NOMO-1 (cell line): ENCODE results near the gene SSR2.
"Not testable (repeated sequence)": the region's sequence is repeated elsewhere in the genome, so short reads cannot be mapped to it uniquely, and the experiment has no call there.

Source experiments
- DNase-seq, 2 experiments: peaks; one replicate each; lab custom pipeline; 2025; ENCODE audit not compliant: unreplicated experiment in 2 of 2; lab: John Stamatoyannopoulos, UW

SSR2 gene

DNA sequence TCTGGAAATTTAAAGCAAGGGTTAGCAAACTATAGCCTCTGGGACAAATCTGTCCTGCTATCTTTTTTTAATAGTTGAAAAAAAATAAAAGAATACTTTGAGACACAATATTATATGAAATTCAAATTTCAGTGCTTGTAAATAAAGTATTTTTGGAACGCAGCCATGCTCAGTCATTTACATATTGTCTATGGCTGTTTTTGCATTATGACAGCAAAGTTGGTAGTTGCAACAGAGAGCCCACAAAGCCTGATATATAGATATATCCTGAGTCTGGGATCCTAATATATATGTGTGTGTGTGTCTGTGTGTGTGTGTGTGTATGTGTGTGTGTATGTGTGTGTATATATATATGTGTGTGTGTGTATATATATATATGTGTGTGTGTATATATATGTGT, 20.8 kb downstream of the SSR2 start:
- no peak for DNase-seq

DNA sequence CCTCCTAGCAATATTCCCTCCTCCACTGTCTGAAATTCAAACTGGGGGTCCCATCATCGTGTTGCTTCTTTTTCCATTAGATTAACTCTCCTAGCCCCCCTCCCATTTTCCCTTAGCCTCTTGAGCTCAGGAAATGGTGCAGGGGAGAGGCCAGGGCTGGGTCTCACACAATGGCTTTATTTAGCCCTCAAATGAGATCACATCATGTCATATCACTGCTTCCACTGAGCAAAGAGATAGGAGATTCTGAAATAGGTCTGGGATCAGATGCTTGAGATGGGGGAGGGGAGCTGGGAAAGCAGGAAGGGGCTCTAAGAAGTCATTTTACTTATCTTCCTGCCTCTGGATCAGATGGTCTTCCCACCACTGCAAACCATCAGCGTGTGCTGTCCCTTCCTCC, 24.6 kb downstream of the SSR2 start:
- no peak for DNase-seq

DNA sequence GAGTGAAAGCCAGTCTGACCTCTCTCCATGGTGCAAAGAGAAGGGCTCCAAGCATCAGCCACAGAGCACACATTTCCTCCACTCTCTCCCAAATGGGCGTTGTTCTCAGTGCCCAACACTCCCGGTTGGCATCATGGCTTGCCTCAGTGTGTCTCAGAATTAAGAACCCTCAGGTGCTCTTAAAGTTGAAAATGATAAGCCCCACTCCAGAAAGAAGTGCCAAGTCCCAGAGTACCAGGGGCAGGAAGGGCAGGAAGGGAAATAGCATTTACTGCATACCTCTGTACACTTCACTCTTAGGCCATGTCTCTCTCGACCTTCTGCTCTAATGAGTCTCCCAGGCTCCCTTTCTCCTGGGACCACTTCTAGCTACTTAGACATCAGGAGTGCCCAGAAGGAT, 27.2 kb downstream of the SSR2 start:
- DNase-seq, result no peak

DNA sequence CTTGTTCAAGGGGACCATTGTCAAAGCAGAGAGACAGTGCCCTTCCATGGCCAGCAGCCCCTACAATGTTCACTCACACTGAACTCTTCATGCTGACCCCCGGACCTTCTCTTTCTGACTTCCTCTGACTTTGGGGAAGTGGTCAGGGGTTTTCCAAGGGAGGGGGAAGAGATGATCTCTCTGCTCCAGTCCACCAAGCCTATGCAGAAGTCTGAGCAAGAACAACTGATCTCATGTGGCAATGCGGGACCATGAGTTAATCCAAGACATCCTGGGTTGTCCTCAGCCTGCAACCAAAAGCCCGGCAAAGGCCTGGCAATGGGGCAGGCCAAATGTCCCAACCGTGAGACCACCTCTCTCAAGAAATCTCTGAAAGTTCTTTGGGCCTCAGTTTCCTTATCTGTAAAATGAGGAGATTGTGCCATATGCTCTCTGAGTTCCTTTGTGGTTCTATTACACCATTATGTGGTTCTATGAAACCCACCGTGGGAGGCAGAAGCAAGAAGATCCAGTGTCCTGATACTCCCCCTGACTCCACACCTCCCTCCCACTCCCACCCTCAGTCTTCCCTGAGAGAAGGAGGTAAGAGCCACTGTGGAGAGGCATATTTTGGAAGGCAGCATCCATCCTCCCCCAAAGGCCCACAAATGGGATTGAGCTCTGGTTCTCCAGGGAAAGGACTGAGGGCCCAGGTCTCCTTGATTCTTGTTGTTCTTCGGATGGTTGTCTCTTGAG, 30.6 kb downstream of the SSR2 start:
- peak in 1 of 2 experiments; percentile 62 for DNase-seq

DNA sequence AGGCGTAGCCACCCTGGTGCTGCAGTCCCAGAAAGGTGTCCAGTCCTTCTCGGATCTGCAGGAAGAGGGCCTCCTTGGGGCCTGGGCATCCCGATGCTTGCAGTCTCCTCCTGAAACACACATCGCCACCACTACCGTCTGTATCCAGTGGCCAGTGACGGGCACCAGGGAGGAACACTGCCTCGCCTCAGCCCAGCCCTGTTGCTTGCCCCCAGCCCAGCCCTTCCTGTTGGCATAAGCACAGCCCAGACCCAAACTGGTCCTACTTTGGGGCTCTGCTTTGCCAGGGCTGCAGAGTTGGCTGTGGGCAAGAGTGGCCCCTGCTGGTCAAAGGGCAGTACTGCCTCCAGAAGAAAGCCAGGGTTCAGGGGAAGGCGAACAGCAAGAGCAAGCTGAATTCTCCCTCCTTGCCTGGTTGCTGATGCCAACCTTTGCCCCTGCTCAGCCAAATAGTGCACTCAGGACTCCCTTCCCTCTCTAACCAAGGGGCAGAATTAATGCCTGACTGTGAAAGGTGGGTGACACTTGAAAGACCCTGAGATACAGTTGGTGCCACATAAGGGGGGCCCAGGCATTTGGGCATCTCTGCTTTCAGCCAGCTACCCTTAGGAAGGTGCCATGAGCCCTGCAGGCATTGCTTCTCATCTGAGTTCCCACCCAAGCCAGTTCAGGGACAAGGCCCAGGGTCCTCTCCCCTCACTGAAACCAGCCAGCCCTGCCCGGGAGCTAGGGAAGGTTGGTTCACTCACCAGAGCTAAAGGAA, 31.3 kb downstream of the SSR2 start:
- DNase-seq, result peak; percentile 54 to 66

DNA sequence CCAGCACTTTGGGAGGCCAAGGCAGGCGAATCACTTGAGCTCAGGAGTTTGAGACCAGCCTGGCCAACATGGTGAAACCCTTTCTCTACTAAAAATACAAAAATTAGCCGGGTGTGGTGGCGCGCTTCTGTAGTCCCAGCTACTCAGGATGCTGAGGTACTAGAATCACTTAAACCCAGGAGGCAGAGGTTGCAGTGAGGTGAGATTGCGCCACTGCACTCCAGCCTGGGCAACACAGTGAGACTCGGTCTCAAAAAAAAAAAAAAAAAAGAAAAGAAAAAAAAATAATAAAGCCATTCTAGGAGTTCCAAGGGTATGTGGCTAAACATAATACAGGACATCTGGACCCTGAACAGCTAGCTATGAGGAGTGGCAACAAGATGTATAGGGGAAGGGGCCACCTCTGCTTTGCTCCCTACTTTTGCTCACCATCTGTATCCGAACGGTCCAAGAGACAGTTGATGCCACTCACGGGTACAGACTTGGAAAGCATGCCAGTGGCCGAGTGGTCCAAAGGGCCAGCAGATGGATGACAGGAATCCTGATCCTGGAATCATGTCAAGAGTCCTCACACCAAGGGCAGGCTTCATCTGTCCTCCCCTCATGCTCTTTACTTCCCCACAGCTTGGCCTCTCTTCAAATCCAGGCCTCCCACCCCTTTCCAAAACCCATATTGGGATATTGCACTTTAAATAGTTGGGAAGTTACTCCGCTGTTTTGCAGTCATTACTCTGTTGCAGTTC, 35.7 kb downstream of the SSR2 start:
- DNase-seq, result not testable (repeated sequence)

DNA sequence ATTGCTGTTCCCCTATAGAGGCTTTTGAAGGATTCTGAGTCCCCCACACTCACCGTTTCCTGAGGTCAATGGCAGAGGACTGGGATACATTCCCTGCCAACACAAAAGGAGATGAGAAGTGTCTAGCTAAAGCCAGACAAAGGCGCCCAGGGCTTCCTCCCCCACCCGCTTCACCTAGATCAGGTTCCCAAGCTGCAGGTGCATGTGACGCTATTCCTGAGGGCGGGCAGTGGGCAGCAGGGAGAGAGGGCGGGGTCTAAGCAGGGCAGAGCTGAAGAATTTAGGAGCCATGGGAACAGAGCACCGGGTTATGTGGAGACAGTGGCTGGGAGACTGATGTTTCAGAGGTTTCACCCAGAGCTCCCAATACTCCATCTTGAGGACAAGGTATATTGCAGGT, 36.4 kb downstream of the SSR2 start:
- no peak for DNase-seq

DNA sequence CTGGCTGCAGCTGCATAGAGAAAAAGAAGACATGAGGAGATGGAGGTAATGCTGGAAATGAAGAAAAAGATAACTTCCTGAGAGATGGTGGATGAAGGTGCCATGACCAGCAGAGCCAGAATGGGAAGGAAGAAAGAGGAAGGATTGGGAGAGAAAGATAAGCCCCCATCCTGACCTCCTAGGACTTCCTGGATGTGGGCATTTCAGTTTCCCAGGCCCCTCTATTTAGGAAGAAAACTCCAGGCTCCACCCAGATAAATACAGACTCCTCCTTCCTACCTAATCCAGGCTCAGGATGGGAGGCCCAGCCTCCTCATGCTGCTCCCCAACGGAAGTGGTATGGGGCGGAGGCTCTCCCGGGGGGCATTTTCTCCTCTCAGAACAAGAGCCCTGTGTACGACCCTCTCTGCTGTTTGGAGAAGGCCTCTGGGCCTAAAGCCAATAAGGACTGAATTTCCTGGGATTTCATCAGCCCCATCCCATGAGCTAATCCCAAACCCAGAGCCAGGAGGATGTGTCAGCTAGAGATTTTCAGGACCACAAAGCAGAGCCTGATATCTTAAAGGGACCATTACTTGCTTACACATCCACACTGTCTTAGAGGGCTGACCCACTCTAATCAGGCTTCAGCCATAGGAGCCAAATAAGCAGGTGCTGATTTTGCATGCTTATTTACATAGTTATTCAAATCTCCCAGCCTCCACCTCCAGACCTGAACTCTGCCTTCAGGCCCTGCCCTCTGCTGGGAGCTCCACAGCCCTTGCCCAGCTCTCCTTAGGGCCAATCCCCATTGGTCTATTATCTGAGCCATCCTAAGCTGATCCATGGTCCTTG, 37.3 kb downstream of the SSR2 start:
- DNase-seq, result no peak

DNA sequence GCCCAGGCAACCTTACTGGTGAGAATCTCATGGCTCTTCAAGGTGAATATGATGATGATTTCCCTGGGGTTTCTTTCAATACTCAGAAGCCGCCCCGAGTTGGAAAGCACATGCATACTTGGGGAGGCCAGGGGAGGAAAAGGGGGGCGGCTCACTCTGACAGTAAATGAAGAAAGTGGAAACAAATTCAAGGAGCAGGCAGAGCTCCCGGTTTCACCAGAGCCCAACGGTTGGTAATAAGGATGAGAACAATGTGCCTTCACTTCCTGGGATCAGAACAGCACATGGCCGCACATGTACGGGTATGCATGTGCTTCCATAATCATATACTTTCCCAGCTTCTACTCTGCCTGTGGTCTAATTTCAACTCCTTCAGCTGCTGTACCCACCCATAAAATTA, 38.6 kb downstream of the SSR2 start:
- DNase-seq, result no peak

DNA sequence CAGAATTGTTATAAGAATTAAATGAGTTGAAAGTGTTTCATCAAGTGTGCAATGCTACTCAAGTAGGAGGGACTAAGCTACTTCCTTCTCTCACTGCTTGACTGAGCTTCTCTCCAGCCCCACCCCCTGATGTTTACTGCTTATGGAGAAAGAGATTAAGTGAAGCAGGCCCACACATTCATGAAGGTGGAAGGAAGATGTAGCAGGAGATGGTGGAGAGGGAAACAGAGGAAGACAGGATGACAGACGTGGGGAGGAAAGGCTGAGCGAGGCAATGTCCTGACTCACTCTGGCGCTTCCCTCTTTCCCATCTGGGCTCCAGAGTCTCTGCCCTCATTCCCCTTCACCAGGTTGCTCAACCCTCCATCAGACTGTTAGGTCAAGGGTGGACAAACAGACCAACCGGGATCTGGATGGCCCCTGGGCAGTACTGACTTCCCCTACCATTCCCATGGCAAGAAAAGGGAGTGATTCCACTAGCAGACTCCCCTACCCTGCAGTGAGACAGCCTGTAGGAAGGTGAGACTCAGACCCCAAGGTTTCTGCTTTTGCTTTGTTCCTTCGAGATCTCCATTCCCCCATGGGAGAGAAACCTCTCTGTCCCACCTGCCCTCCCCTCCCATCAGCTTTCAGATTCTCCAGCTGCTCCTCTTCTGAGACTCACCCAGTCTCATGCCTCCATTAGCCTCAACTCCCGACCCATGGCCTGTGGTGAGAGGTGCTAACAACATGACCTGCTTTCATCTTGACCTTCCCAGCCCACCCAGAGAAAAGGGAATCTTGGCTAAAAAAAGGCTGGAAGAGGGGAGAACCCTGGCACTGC, 39.3 kb downstream of the SSR2 start:
- peak; percentile 28 to 73 for DNase-seq

DNA sequence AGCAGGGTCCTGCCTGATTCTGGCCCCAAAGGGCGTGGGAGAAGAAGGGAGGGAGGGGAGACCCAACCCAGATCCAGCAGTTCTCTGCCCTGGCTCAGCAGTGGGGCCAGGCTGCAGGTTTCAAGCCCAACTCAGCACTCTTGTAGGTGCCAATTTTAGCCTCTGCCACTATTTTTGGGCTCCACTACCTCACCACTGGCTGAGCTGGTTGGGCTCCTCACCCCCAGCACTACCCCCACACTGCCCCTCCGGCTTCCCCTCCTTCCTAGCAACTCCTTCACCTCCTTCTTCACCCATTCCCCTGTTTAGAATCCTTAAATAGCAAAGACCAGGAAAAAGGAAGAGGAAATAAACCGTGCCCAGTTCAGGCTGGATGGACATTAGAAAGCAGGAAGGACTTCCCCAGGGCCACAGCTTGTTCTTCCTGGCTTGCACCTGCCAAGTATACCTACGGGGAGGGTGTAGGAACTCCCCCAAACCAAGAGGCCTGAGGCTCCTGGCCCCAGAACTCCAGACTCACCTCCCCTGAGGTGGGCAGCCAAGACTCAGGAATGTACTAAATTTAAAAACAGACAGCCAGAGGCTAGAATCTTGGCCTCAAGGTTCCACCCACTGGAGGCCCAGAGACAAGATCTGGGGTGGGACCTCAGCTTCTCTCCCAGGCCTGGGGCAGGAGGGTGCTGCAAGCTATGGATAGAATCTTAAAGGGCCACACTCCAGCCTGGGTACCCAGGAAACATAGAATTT, 41.0 kb downstream of the SSR2 start:
- DNase-seq, result no peak

DNA sequence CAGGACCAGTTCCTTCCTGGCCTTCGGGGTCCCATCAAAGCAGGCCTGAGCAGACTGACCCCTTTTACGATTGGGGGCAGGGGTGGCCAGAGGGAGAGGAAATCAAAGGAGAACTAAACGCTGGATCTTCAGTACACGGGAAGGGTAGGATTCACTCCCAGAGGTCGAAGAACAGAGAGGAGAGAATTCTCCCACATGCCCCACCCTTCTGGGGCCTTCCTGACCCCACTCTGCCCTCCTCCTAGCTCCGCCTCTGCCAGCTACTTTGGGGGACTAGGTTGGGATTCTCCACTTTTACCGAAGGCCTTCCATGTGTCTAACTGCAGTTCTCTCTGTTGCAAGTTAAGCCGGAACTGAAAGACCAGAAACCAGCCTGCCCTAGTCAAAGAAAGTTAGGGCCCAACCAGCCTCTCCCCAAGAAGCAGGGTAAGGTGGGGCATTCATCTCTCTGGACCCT, 41.8 kb downstream of the SSR2 start:
- DNase-seq, result peak; percentile 41 to 43

DNA sequence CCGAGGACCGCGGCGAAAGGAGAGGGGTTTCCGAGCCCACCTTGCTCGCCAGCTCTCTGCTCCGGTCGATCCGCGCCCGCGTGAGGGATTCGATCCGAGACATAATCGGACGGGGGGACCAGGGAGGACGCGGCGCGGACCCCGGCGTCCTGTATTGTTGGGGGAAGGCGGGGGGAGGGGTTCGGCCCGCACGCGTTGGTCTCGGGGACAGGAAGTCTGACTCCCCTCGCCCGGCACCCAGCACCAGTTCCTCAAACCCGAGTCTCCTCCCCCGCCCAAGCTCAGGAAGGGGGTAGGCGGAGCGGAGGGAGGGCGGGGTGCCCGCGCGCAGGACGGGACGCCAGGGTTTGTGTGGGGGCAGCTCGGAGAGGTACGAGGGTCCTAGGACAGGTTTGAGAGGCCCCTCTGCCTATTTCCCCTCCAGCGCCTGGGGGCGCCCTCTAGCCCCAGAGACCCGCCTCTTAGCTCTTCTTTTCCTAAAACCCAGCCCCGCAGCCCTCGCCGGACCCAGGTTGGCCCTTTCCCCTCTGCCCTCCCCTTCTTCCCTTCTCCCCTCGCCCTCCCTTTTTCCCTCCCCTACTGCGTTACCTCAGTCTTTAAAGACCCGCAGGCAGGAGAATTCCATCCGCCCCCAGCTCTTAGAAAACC, 42.3 kb downstream of the SSR2 start, which contains the start of gene ARHGEF2:
Gene ARHGEF2, minus strand, starts transcription at position 223 of the 648 bp plus-strand sequence. Its CDS starts 120 bp downstream, at position 103.
- peak; percentile 89 to 95 for DNase-seq

DNA sequence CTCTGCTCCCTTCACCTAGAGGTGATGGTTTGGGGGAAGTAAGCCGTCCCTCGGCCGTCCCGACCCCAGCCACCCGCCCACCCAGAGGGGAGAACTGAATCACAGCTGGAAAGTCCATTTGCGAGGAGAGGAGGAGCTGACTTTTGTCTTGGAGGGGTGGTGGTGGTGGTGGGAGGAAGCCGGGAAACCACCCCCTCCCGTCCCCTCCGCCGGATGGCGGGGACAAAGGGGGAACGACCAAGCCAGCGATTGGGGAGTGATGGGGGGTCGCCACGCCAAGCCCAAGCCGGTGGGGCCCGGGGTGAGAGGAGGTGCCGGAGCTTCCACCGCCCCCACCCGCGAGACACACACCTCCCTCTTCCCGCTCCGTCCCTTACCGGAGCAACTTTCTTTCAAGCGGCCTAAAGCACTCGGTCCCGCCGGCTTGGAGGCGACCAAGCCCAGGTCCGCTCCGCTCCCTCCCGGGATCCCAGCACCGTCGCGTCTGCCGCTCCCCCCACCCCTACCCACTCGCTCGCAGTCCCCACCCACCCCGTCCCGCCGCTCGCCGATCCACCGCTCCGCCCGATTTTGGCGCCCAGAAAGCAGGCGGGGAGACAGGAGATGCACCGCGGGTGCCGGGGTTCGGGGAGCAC, 42.9 kb downstream of the SSR2 start:
- no peak for DNase-seq

DNA sequence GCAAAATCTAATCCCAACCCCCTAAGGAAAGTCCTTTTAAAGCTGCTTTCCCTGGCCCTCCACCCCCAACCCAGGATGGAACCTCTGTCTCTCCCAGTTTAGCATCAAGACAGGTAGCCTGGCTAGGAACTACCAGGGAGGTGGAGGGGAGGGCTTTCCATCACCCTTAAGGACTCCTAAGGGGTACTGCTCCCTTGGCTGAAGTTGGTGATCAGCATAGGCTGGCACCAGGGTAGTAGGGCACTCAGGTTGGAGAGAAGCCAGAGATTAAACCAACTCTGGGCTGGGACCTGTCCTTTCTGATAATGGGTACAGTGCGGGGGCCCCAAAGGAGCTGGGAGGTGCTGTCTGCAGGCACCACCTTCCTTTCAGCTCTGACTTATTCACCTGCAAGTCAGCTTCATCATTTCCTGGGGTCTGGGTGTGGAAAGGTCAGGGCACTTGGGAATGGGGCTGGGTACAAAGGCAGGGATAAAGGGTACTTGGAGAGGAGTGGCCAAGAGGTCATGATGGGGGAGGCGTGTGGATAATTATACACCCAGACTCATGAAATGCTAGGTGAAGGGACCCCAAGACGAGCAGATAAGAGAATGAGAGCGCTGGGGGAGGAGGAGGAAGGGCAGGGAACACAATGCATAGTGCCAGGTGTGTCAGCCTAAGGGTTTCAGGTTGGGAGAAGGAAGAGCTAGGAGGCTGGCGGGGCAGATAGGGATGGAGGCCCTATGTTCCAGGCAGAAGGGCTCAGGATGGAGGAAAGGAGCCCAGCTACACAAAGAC, 43.6 kb downstream of the SSR2 start:
- DNase-seq, result no peak

DNA sequence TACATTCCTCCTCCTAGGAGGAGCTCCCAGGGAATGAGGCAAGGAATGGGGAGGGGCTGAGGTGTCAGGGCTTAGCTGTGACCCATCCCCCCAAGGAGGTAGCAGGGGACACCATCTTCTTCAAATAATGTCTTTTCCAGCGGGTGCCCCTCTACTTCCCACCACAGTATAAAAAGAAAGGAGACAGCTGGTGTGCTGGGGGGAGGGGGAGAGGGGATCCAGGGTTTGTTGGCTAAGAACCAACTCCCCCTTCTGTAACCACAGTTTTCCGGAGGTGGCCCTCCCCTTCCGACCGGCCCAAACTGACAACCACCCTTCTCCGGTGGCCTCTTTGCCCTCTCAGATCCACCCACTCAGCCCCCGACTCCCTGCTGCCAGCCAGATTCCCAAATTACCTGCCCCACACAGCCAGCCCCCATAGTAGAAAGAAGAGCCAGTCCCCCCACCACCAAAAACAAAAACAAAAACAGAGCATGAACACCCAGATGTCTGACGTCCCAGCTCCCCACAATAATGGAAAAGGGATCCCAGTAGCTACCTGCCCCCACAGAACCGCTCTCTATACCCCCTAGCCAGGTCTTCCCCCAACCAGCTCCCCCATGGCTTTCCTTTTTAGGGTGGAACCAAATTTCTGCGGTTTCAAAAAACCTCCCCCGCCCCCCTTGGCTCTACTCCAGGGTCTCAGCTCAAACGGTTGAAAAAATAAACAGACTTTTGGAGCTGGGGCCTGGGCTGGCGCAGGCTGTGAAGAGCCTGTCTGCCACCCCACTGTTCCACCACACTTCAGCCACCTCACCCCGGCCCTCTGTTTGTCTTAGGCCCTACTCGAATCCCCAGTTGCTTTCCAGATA, 44.5 kb downstream of the SSR2 start:
- peak; percentile 68 to 92 for DNase-seq
